ENCODE results near the gene RNF212. TPM values are rescaled to one million over a fixed set of nuclear protein-coding genes. Genes with fewer than 3 reads are reported as not detected.

The RNF212 gene
- total RNA-seq, 1 donor from 2014 or later, result 6.9 TPM

- Histone ChIP-seq H3K27ac (no peak overlapping the region), H3K36me3 (no peaks in the 10 kb centered on the region), H3K4me3 (no peak overlapping the region), H3K27me3 (no peaks in the 10 kb centered on the region), H3K9me3 (no peaks in the 10 kb centered on the region), H3K4me1 (no peaks in the 10 kb centered on the region)
- DNase-seq, result no peak
- intact Hi-C loops (cut with DNase I), result no loop called here
- TF ChIP-seq CTCF (IDR thresholded peaks at IDR 0.05), result no peak
- no peak for ATAC-seq
Observed at GRCh38 chr4:1023895-1024740, 89.2 kb downstream of the RNF212 start.

DNA sequence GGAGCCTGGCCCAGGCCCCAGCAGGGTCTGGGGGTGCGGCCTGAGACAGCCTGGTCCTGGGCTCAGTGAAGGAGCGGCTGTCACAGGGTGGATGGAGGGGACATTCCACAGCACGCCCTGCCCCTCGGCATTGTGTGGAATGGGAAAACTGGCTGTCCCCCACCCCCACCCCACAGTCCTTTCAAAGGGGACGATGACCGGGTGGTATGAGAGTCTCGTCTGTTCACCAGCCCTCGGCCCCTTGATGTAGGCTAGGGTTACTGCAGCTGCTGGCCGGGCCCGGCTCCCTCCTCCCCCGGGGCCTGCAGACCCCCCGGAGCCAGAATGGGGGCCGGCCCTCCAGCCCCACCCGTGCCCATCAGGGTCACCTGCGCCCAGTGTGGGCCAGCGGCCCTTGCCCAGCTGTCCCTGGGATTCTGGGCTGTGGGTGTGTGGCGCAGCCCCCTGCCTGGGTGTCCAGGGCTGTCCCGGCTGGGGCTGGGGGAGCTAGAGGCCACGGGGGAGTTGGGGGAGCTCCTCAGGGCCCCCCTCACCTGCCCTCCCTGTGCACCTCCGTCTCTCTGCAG, 90.2 kb downstream of the RNF212 start:
- no peaks in the 10 kb centered on the region for H3K9me3 ChIP-seq
- ATAC-seq, result no peak
- no peaks in the 10 kb centered on the region for H3K27me3 ChIP-seq
- intact Hi-C loops (cut with DNase I), result no loop called here
- H3K36me3 ChIP-seq, result no peaks in the 10 kb centered on the region
- DNase-seq, result no peak
- H3K4me3 ChIP-seq, result no peak overlapping the region
- no peaks in the 10 kb centered on the region for H3K4me1 ChIP-seq
- H3K27ac ChIP-seq, result no peak overlapping the region
- no peak for TF ChIP-seq CTCF (IDR thresholded peaks at IDR 0.05)

DNA sequence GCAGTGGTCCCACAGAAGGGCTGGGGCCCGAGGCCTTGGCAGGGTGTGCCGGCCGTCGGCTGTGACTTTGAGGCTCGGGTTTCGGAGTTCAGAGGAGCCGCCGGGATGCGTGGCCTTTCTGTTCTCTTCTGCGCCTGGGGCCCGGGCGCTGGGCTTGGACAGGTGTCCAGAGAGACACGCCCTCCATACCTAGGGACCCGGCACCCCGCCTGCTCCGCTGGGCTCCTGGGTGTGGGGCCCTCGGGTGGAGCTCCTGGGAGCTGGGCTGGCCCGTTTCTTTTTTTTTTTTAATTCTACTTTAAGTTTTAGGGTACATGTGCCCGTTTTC, 90.7 kb downstream of the RNF212 start:
- Histone ChIP-seq H3K36me3 (no peaks in the 10 kb centered on the region), H3K4me3 (no peak overlapping the region), H3K27ac (no peak overlapping the region), H3K9me3 (no peaks in the 10 kb centered on the region), H3K4me1 (no peaks in the 10 kb centered on the region), H3K27me3 (no peaks in the 10 kb centered on the region)
- ATAC-seq (no peak), DNase-seq (no peak)
- TF ChIP-seq CTCF (IDR thresholded peaks at IDR 0.05), result no peak
- intact Hi-C loops (cut with DNase I), result no loop called here

- Histone ChIP-seq H3K9me3 (no peaks in the 10 kb centered on the region), H3K27me3 (no peaks in the 10 kb centered on the region), H3K27ac (no peak overlapping the region), H3K4me1 (no peaks in the 10 kb centered on the region), H3K36me3 (no peaks in the 10 kb centered on the region), H3K4me3 (no peak overlapping the region)
- ATAC-seq, result no peak
- DNase-seq, result no peak
- intact Hi-C loops (cut with DNase I), result no loop called here
- TF ChIP-seq CTCF (IDR thresholded peaks at IDR 0.05), result no peak
Observed at GRCh38 chr4:1022051-1022738, 91.2 kb downstream of the RNF212 start.

Other genes with a start within 250 kb of the RNF212 start
- gene GAK, start 181.2 kb downstream of the RNF212 start, total RNA-seq, result 138 TPM
- 42.4 TPM for gene TMEM175, start 181.1 kb downstream of the RNF212 start, total RNA-seq
- gene DGKQ, start 140.0 kb downstream of the RNF212 start, total RNA-seq, result 19.1 TPM
- gene IDUA, start 126.5 kb downstream of the RNF212 start, total RNA-seq, result 49.2 TPM
- gene SLC26A1, start 120.2 kb downstream of the RNF212 start, total RNA-seq, result 0.20 TPM
- 25.2 TPM for gene FGFRL1, start 101.9 kb downstream of the RNF212 start, total RNA-seq
- gene SPON2, start 59.0 kb upstream of the RNF212 start, total RNA-seq, result 43.9 TPM
- gene CTBP1, start 135.6 kb upstream of the RNF212 start, total RNA-seq, result 169 TPM
- 63.2 TPM for gene MAEA, start 176.3 kb upstream of the RNF212 start, total RNA-seq
- gene UVSSA, start 233.6 kb upstream of the RNF212 start, total RNA-seq, result 28.3 TPM

All from upper lobe of right lung (tissue), 1 donor.